GM23338 (cell line): ENCODE results near the gene FCER1G. TPM values are rescaled to one million over a fixed set of nuclear protein-coding genes. Genes with fewer than 3 reads are reported as not detected.

Experiments used
- ATAC-seq: fragments of 200-7000 bp; cut with Tn5 transposase; 3 replicates; pipeline ENCODE4 v1.9.1; 2020
- DNase-seq: peaks from one replicate; pipeline ENCODE4 v3.0.0-alpha.2; 2015; ENCODE audit warnings: low spot score
- H2AFZ ChIP-seq: fragments of 200-600 bp; sonication (generic); 2 replicates; pipeline ENCODE4 v1.8.0; 2016; ENCODE audit warnings: antibody characterized with exemption, mild to moderate bottlenecking, moderate library complexity
- H3F3A ChIP-seq: fragments of 200-600 bp; sonication (generic); replicated peaks from 2 replicates; pipeline ENCODE4 v1.8.0; 2017; ENCODE audit warnings: antibody characterized with exemption, mixed run types, low read depth
- H3K27ac ChIP-seq: fragments of 200-600 bp; sonication (generic); 2 replicates; pipeline ENCODE4 v1.6.1; 2016; ENCODE audit warnings: low read depth
- H3K27me3 ChIP-seq: fragments of 200-600 bp; sonication (generic); 2 replicates; pipeline ENCODE4 v1.8.0; 2016; ENCODE audit warnings: mild to moderate bottlenecking, mixed run types, moderate library complexity; ENCODE audit not compliant: insufficient read depth
- H3K36me3 ChIP-seq: fragments of 200-600 bp; sonication (generic); 2 replicates; pipeline ENCODE4 v1.8.0; 2016; ENCODE audit warnings: mild to moderate bottlenecking; ENCODE audit not compliant: insufficient read depth
- H3K4me1 ChIP-seq: fragments of 200-600 bp; sonication (generic); 2 replicates; pipeline ENCODE4 v1.8.0; 2016; ENCODE audit warnings: mild to moderate bottlenecking, moderate library complexity; ENCODE audit not compliant: insufficient read depth
- H3K4me2 ChIP-seq: fragments of 200-600 bp; sonication (generic); 2 replicates; pipeline ENCODE4 v1.7.1; 2017; ENCODE audit warnings: mixed run types
- H3K4me3 ChIP-seq: fragments of 200-600 bp; sonication (generic); 2 replicates; pipeline ENCODE4 v1.6.1; 2016; ENCODE audit warnings: mixed run types
- H3K79me2 ChIP-seq: fragments of 200-600 bp; sonication (generic); replicated peaks from 2 replicates; pipeline ENCODE4 v1.8.0; 2017; ENCODE audit warnings: mild to moderate bottlenecking; ENCODE audit not compliant: insufficient read depth
- H3K9me2 ChIP-seq: fragments of 200-600 bp; sonication (generic); 2 replicates; pipeline ENCODE4 v1.8.0; 2017; ENCODE audit not compliant: insufficient read depth
- H4K20me1 ChIP-seq: fragments of 200-600 bp; sonication (generic); replicated peaks from 2 replicates; pipeline ENCODE4 v1.8.0; 2017; ENCODE audit warnings: mild to moderate bottlenecking; ENCODE audit not compliant: insufficient read depth
- H3K27ac Mint-ChIP-seq: 2 replicates; pipeline ENCODE4 v1.8.0; 2020; ENCODE audit warnings: inconsistent platforms, mild to moderate bottlenecking, moderate library complexity, mixed read lengths
- H3K27me3 Mint-ChIP-seq: 3 replicates; pipeline ENCODE4 v1.8.0; 2022; ENCODE audit warnings: low read depth, mild to moderate bottlenecking, moderate library complexity, mixed read lengths, inconsistent platforms; ENCODE audit not compliant: insufficient read depth, poor library complexity
- H3K36me3 Mint-ChIP-seq: 3 replicates; pipeline ENCODE4 v1.8.0; 2021; ENCODE audit warnings: low read depth, mild to moderate bottlenecking, inconsistent platforms, moderate library complexity, mixed read lengths
- H3K4me1 Mint-ChIP-seq: 3 replicates; pipeline ENCODE4 v1.8.0; 2020; ENCODE audit warnings: mild to moderate bottlenecking, inconsistent platforms, mixed read lengths
- H3K4me3 Mint-ChIP-seq: 3 replicates; pipeline ENCODE4 v1.8.0; 2021; ENCODE audit warnings: moderate library complexity, mild to moderate bottlenecking, inconsistent platforms, mixed read lengths
- H3K9me3 Mint-ChIP-seq: 3 replicates; pipeline ENCODE4 v1.8.0; 2020; ENCODE audit warnings: moderate library complexity, mild to moderate bottlenecking, inconsistent platforms, mixed read lengths
- CREB1 ChIP-seq: fragments of 250-450 bp; sonication (Bioruptor Pico); IDR thresholded peaks from 2 replicates; pipeline ENCODE4 v1.5.0; 2020; ENCODE audit warnings: low read depth, mild to moderate bottlenecking, moderate library complexity
- CTCF ChIP-seq, 2 experiments: fragments of 200-600 bp in 1 of 2; sonication (generic) in 1 of 2; conservative IDR thresholded peaks; 2 replicates each; pipeline versions ENCODE4 v1.5.1 to v1.6.1; 2016 to 2017; ENCODE audit warnings: antibody characterized with exemption in 2 of 2, low read depth in 2 of 2, mild to moderate bottlenecking in 2 of 2, moderate library complexity in 1 of 2
- ETS1 ChIP-seq: IDR thresholded peaks from 2 replicates; pipeline ENCODE4 v1.6.1; 2016; ENCODE audit warnings: antibody characterized with exemption
- EZH2 ChIP-seq: fragments of 200-600 bp; sonication (generic); IDR thresholded peaks from one replicate; pipeline ENCODE4 v1.8.0; 2017; ENCODE audit warnings: antibody characterized with exemption, mild to moderate bottlenecking, low read depth; ENCODE audit not compliant: unreplicated experiment
- EZH2phosphoT487 ChIP-seq: fragments of 200-600 bp; sonication (generic); IDR thresholded peaks from one replicate; pipeline ENCODE4 v1.8.1; 2018; ENCODE audit warnings: antibody characterized with exemption; ENCODE audit not compliant: unreplicated experiment
- JUNB ChIP-seq: IDR thresholded peaks from one replicate; pipeline ENCODE4 v1.6.1; 2016; ENCODE audit warnings: antibody characterized with exemption; ENCODE audit not compliant: unreplicated experiment
- NANOG ChIP-seq: IDR thresholded peaks from 2 replicates; pipeline ENCODE4 v1.6.1; 2016; ENCODE audit warnings: antibody characterized with exemption, borderline replicate concordance
- POLR2AphosphoS5 ChIP-seq: IDR thresholded peaks from 2 replicates; pipeline ENCODE4 v1.6.1; 2016; ENCODE audit warnings: antibody characterized with exemption, low read depth
- REST ChIP-seq: IDR thresholded peaks from one replicate; pipeline ENCODE4 v1.6.1; 2018; ENCODE audit warnings: antibody characterized with exemption; ENCODE audit not compliant: unreplicated experiment
- STAT1 ChIP-seq: IDR thresholded peaks from one replicate; pipeline ENCODE4 v1.6.1; 2016; ENCODE audit warnings: antibody characterized with exemption; ENCODE audit not compliant: unreplicated experiment
- ZNF114 ChIP-seq: fragments of 250-450 bp; sonication (Bioruptor Pico); IDR thresholded peaks from 2 replicates; pipeline ENCODE4 v1.5.0; 2020; ENCODE audit warnings: mild to moderate bottlenecking, moderate library complexity
- ZNF331 ChIP-seq: fragments of 250-450 bp; sonication (Bioruptor Pico); IDR thresholded peaks from 2 replicates; pipeline ENCODE4 v1.5.0; 2020; ENCODE audit warnings: low read depth, mild to moderate bottlenecking, moderate library complexity
- ZNF462 ChIP-seq: fragments of 250-450 bp; sonication (Bioruptor Pico); IDR thresholded peaks from 2 replicates; pipeline ENCODE4 v1.5.0; 2020; ENCODE audit warnings: mild to moderate bottlenecking, moderate library complexity
- polyA plus RNA-seq: library from polyadenylated mRNA; unstranded; fragments of >200 nt; fragmentation: Nextera tagmentation; extraction: Ambion mirVana; gene quantifications from 2 replicates; pipeline ENCODE4 v1.2.1, GENCODE V29; 2016
- total RNA-seq: library from RNA; depleted of rRNA; stranded (reverse); fragments of >200 nt; shearing (Covaris generic); gene quantifications from 2 replicates; pipeline ENCODE4 v1.2.3, GENCODE V29; 2014

The FCER1G gene
- total and polyA plus RNA-seq, 2 experiments from 2014 or later: 1.1 TPM; not detected in 1

GRCh38 chr1:161177112-161177935 lies 37.8 kb upstream of the FCER1G start, which contains the start of gene B4GALT3:
B4GALT3 (minus strand) TSS chr1:161177507; CDS start chr1:161176060, 1,447 bp downstream.
- H4K20me1 ChIP-seq: peaks cover 6% of the 10 kb centered on the region; the same call in 1 of the 2 replicates
- peak; percentile 92 for DNase-seq
- peak within 1 kb of the TSS; percentile 99 for H3K4me3 ChIP-seq
- Mint-ChIP-seq H3K27ac (peak within 1 kb of the TSS; percentile 99), H3K27me3 (peaks cover 4% of the 10 kb centered on the region), H3K9me3 (no peaks in the 10 kb centered on the region), H3K36me3 (peaks cover 32% of the 10 kb centered on the region), H3K4me1 (peaks cover 15% of the 10 kb centered on the region), H3K4me3 (peak within 1 kb of the TSS; percentile 98)
- peak; percentile 92 for ATAC-seq
- no peaks in the 10 kb centered on the region for H3K9me2 ChIP-seq
- no peak for TF ChIP-seq NANOG
- TF ChIP-seq CREB1: peak; percentile 88
- TF ChIP-seq STAT1: no peak
- TF ChIP-seq ZNF114: no peak
- peak; percentile 32 to 65; a peak in 3 of 4 replicates for TF ChIP-seq CTCF (conservative IDR thresholded peaks at IDR 0.05; ENCODE audit: low read depth in 2 of 2)
- TF ChIP-seq POLR2AphosphoS5: peak; percentile 97
- no peak for TF ChIP-seq EZH2phosphoT487
- no peak for TF ChIP-seq EZH2
- no peak for TF ChIP-seq JUNB
- TF ChIP-seq REST: no peak
- no peak for TF ChIP-seq ZNF462
- TF ChIP-seq ZNF331: no peak
- peak; percentile 72 for TF ChIP-seq ETS1
- H2AFZ ChIP-seq: peak within 1 kb of the TSS; percentile 98
- H3K4me2 ChIP-seq: peak within 1 kb of the TSS; percentile 100
- H3K27me3 ChIP-seq: no peaks in the 10 kb centered on the region
- no peaks in the 10 kb centered on the region for H3F3A ChIP-seq
- peak within 1 kb of the TSS; percentile 92 for H3K27ac ChIP-seq
- peaks cover 15% of the 10 kb centered on the region; the same call in 1 of the 2 replicates for H3K4me1 ChIP-seq
- H3K79me2 ChIP-seq: peaks cover 8% of the 10 kb centered on the region
- H3K36me3 ChIP-seq: peaks cover 12% of the 10 kb centered on the region
